ENCODE data around the gene SNX19. TPM values are rescaled to one million over a fixed set of nuclear protein-coding genes. Genes with fewer than 3 reads are reported as not detected.

Gene SNX19
- total RNA-seq, 6 donors from 2014 or later, result 46.4 to 112 (median 80.0) TPM

DNA sequence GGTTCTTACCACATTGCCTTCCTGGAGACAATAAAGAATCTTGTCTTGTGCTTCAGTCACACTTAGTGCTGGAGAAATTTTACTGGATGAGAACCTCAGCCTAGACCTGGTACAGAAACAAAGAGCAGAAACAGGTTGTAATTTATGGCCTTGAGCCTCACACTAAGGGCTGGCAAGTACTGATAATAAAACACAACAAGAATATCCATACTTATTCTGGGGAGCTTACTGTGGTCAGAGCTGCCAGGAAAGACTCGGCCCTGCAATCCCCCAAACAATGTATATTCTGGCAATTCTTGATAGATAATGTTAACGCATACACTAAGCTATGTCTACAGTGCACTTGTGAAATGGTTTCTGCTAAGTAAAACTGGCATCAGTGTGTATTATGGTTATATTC lies 9.7 kb downstream of the SNX19 start:
- no peaks in the 10 kb centered on the region for H3K27me3 ChIP-seq
- no peak for ATAC-seq (ENCODE audit: low FRiP score in 2 of 2)
- no peaks in the 10 kb centered on the region for H3K9me3 ChIP-seq
- peaks cover 33 to 97% (median 77%) of the 10 kb centered on the region in 4 donors for H3K36me3 ChIP-seq
- no peak overlapping the region for H3K4me3 ChIP-seq
- WGBS, 2 donors, result 97 to 100% methylated on average over 2 of the region's 2 CpGs
- no peak for TF ChIP-seq EP300 (IDR thresholded peaks at IDR 0.05)
- TF ChIP-seq, protein P1, sequence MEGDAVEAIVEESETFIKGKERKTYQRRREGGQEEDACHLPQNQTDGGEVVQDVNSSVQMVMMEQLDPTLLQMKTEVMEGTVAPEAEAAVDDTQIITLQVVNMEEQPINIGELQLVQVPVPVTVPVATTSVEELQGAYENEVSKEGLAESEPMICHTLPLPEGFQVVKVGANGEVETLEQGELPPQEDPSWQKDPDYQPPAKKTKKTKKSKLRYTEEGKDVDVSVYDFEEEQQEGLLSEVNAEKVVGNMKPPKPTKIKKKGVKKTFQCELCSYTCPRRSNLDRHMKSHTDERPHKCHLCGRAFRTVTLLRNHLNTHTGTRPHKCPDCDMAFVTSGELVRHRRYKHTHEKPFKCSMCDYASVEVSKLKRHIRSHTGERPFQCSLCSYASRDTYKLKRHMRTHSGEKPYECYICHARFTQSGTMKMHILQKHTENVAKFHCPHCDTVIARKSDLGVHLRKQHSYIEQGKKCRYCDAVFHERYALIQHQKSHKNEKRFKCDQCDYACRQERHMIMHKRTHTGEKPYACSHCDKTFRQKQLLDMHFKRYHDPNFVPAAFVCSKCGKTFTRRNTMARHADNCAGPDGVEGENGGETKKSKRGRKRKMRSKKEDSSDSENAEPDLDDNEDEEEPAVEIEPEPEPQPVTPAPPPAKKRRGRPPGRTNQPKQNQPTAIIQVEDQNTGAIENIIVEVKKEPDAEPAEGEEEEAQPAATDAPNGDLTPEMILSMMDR (IDR thresholded peaks at IDR 0.05), result no peak
- TF ChIP-seq POLR2AphosphoS5 (IDR thresholded peaks at IDR 0.05), result no peak
- no peak overlapping the region for H3K27ac ChIP-seq
- no peak for DNase-seq
- H3K4me1 ChIP-seq, result peaks cover 0 to 10% (median 2%) of the 10 kb centered on the region in 4 donors

DNA sequence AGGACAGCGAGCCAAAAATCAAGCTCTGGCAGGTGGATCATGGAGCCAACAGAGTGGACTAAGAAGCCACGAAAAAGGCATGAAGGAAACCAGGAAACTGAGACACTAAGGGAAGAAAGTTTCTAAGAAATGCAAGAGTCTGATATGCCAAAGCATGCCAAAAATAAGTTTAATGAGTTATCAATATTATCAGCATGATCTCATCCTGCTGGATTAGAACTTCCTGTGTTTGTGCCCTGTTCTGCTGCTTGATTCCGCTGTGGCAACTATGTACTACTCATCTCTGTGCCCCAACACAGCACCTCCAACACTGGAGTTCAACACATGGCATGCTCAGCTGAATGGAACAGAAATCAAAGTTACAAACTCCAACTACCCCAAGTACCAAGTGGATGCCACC lies 10.8 kb downstream of the SNX19 start:
- Histone ChIP-seq H3K27me3 (no peaks in the 10 kb centered on the region), H3K4me1 (peaks cover 0 to 10% (median 2%) of the 10 kb centered on the region in 4 donors), H3K4me3 (no peak overlapping the region), H3K36me3 (peaks cover 33 to 97% (median 86%) of the 10 kb centered on the region in 4 donors), H3K9me3 (no peaks in the 10 kb centered on the region), H3K27ac (no peak overlapping the region)
- 71 to 84% methylated on average over 3 of the region's 3 CpGs for WGBS, 2 donors
- ATAC-seq (ENCODE audit: low FRiP score in 2 of 2) (no peak), DNase-seq (no peak)
- TF ChIP-seq EP300 (IDR thresholded peaks at IDR 0.05) (no peak), POLR2A (IDR thresholded peaks at IDR 0.05) (no peak), POLR2AphosphoS5 (IDR thresholded peaks at IDR 0.05) (no peak)
- TF ChIP-seq, protein P1 (IDR thresholded peaks at IDR 0.05), result no peak

DNA sequence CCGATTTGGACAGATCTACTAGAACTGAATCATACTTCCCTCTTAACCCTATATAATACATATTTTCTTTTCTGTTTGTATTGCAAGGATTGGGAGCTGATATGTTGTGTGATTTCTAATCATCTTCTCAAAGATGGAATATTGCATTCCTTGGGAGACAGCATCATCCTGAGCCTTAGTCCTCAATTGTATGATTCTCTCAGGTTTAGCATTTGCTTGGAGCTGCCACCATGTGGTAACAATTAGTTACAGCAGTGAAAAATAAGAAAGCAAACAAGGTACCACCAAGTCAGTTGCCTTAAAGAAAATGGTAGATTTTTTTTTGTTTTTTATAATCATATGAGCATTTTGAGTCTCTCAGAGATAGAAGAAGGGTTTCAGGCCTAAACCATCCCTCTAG lies 11.9 kb downstream of the SNX19 start:
- Histone ChIP-seq H3K27ac (no peak overlapping the region), H3K4me1 (peaks cover 0 to 10% (median 2%) of the 10 kb centered on the region in 4 donors), H3K4me3 (no peak overlapping the region), H3K36me3 (peaks cover 35 to 99% (median 89%) of the 10 kb centered on the region in 4 donors), H3K9me3 (no peaks in the 10 kb centered on the region), H3K27me3 (no peaks in the 10 kb centered on the region)
- WGBS, 2 donors, result 92 to 100% methylated on average over 1 of the region's 1 CpG
- ATAC-seq (ENCODE audit: low FRiP score in 2 of 2), result no peak
- TF ChIP-seq, protein P1 (IDR thresholded peaks at IDR 0.05), result peak in 2 of 6 experiments; percentile 6 to 8
- TF ChIP-seq EP300 (IDR thresholded peaks at IDR 0.05) (no peak), POLR2A (IDR thresholded peaks at IDR 0.05) (no peak)
- no peak for DNase-seq

DNA sequence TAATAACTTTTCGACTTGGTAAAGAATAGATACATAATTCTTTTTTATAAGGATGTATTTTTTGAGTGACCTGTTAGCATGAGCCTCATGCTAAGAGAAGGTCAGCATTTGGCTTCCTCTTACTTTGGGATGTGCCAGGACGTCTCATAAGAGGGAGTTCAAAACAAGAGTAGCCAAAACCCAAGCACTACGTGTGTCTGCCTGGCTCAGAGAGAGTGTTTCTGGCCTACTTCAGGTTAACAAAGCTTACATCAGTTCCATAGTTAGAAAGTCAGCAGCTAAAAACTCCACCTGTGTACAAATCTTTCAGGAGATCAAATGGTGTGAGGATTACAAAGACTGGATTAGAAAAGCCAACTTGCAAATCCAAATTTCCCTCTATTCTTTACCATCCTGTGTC lies 13.9 kb downstream of the SNX19 start:
- Histone ChIP-seq H3K9me3 (no peaks in the 10 kb centered on the region), H3K4me3 (no peak overlapping the region), H3K36me3 (peaks cover 27 to 100% (median 89%) of the 10 kb centered on the region in 4 donors), H3K27me3 (no peaks in the 10 kb centered on the region), H3K27ac (no peak overlapping the region), H3K4me1 (peaks cover 0 to 18% (median 6%) of the 10 kb centered on the region in 4 donors)
- TF ChIP-seq EP300 (IDR thresholded peaks at IDR 0.05) (no peak), POLR2A (IDR thresholded peaks at IDR 0.05) (no peak), POLR2AphosphoS5 (IDR thresholded peaks at IDR 0.05) (no peak)
- TF ChIP-seq, protein P1 (IDR thresholded peaks at IDR 0.05), result no peak
- ATAC-seq (ENCODE audit: low FRiP score in 2 of 2) (no peak), DNase-seq (no peak)
- WGBS, 2 donors, result 89 to 91% methylated on average over 3 of the region's 3 CpGs

DNA sequence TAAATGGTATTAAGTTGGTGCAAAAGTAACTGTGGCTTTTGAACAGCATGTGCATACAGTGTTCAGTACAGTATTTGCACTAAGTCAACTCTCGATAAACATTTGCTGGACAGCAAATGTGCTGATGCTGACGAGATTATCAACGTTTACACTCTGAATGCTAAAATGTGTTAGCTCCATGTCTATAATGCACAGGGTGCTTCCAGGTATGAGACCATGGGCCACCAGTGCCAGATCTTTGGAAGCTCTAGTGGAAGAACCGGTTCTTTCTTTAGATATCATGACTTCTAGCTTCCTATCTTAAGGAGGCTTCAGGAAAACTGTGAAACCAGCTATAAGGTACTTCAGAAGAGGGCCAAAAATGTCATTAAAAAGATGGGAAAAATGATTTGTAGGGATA lies 17.2 kb downstream of the SNX19 start:
- TF ChIP-seq, protein P1 (IDR thresholded peaks at IDR 0.05), result no peak
- TF ChIP-seq POLR2AphosphoS5 (IDR thresholded peaks at IDR 0.05) (no peak), EP300 (IDR thresholded peaks at IDR 0.05) (no peak), POLR2A (IDR thresholded peaks at IDR 0.05) (no peak)
- Histone ChIP-seq H3K27me3 (no peaks in the 10 kb centered on the region), H3K4me3 (no peak overlapping the region), H3K4me1 (peaks cover 0 to 18% (median 12%) of the 10 kb centered on the region in 4 donors), H3K27ac (peak overlapping the region in 1 of 4 donors; percentile 27), H3K9me3 (no peaks in the 10 kb centered on the region), H3K36me3 (peaks cover 19 to 100% (median 68%) of the 10 kb centered on the region in 4 donors)
- 74 to 80% methylated on average over 4 of the region's 4 CpGs for WGBS, 2 donors
- ATAC-seq (ENCODE audit: low FRiP score in 2 of 2), result no peak
- DNase-seq, result no peak
